IPS-18a (cell line): ENCODE data around the gene CAMK1D.

Experiments
- H3K27ac ChIP-seq: one replicate; pipeline ENCODE4 v1.5.1; 2013; ENCODE audit warnings: low read length
- H3K27me3 ChIP-seq: one replicate; pipeline ENCODE4 v1.6.1; 2013; ENCODE audit warnings: mild to moderate bottlenecking, low read length; ENCODE audit not compliant: control insufficient read depth, insufficient read depth
- H3K36me3 ChIP-seq: one replicate; pipeline ENCODE4 v1.6.1; 2013; ENCODE audit warnings: low read depth, low read length; ENCODE audit not compliant: control insufficient read depth
- H3K4me1 ChIP-seq: one replicate; pipeline ENCODE4 v1.6.1; 2013; ENCODE audit warnings: low read depth, low read length; ENCODE audit not compliant: control insufficient read depth
- H3K4me3 ChIP-seq: one replicate; pipeline ENCODE4 v1.5.1; 2013; ENCODE audit warnings: low read length
- H3K9ac ChIP-seq: one replicate; pipeline ENCODE4 v1.6.1; 2013; ENCODE audit warnings: mild to moderate bottlenecking, low read length, moderate library complexity
- H3K9me3 ChIP-seq: one replicate; pipeline ENCODE4 v1.6.1; 2013; ENCODE audit warnings: low read depth, low read length; ENCODE audit not compliant: control insufficient read depth

The CAMK1D gene

GRCh38 chr10:12769323-12770044 is 420.1 kb downstream of the CAMK1D start:
- peaks cover 46% of the 10 kb centered on the region for H3K4me1 ChIP-seq
- no peaks in the 10 kb centered on the region for H3K9me3 ChIP-seq
- no peak overlapping the region for H3K27ac ChIP-seq
- H3K9ac ChIP-seq = no peak overlapping the region
- peaks cover 8% of the 10 kb centered on the region for H3K27me3 ChIP-seq
- no peak overlapping the region for H3K4me3 ChIP-seq
- H3K36me3 ChIP-seq = no peaks in the 10 kb centered on the region

- Histone ChIP-seq H3K4me3 (no peak overlapping the region), H3K27me3 (peaks cover 8% of the 10 kb centered on the region), H3K36me3 (no peaks in the 10 kb centered on the region), H3K4me1 (peaks cover 33% of the 10 kb centered on the region), H3K27ac (no peak overlapping the region), H3K9me3 (no peaks in the 10 kb centered on the region), H3K9ac (no peak overlapping the region)
These were observed 422.8 kb downstream of the CAMK1D start for GRCh38 chr10:12771981-12772760.

- H3K4me1 ChIP-seq = peaks cover 25% of the 10 kb centered on the region
- H3K27me3 ChIP-seq = peaks cover 8% of the 10 kb centered on the region
- no peak overlapping the region for H3K9ac ChIP-seq
- H3K36me3 ChIP-seq = no peaks in the 10 kb centered on the region
- H3K9me3 ChIP-seq = no peaks in the 10 kb centered on the region
- H3K27ac ChIP-seq = no peak overlapping the region
- no peak overlapping the region for H3K4me3 ChIP-seq
These were observed 423.6 kb downstream of the CAMK1D start for GRCh38 chr10:12772797-12773587.

GRCh38 chr10:12774204-12774894 is 425.0 kb downstream of the CAMK1D start:
- Histone ChIP-seq H3K4me1 (peaks cover 12% of the 10 kb centered on the region), H3K36me3 (no peaks in the 10 kb centered on the region), H3K9ac (no peak overlapping the region), H3K4me3 (no peak overlapping the region), H3K27ac (no peak overlapping the region), H3K27me3 (no peaks in the 10 kb centered on the region), H3K9me3 (no peaks in the 10 kb centered on the region)

GRCh38 chr10:12777840-12778585 is 428.7 kb downstream of the CAMK1D start:
- H3K9ac ChIP-seq = no peak overlapping the region
- H3K36me3 ChIP-seq = no peaks in the 10 kb centered on the region
- H3K4me1 ChIP-seq = peaks cover 14% of the 10 kb centered on the region
- H3K4me3 ChIP-seq = no peak overlapping the region
- no peak overlapping the region for H3K27ac ChIP-seq
- H3K27me3 ChIP-seq = no peaks in the 10 kb centered on the region
- no peaks in the 10 kb centered on the region for H3K9me3 ChIP-seq

- Histone ChIP-seq H3K9me3 (no peaks in the 10 kb centered on the region), H3K27ac (no peak overlapping the region), H3K4me1 (peaks cover 5% of the 10 kb centered on the region), H3K27me3 (no peaks in the 10 kb centered on the region), H3K4me3 (no peak overlapping the region), H3K9ac (no peak overlapping the region), H3K36me3 (no peaks in the 10 kb centered on the region)
These were observed 431.6 kb downstream of the CAMK1D start for GRCh38 chr10:12780634-12781601.

- H3K9me3 ChIP-seq = no peaks in the 10 kb centered on the region
- no peaks in the 10 kb centered on the region for H3K36me3 ChIP-seq
- H3K27me3 ChIP-seq = no peaks in the 10 kb centered on the region
- H3K9ac ChIP-seq = no peak overlapping the region
- H3K27ac ChIP-seq = no peak overlapping the region
- peaks cover 5% of the 10 kb centered on the region for H3K4me1 ChIP-seq
- no peak overlapping the region for H3K4me3 ChIP-seq
These were observed 432.6 kb downstream of the CAMK1D start for GRCh38 chr10:12781976-12782375.

GRCh38 chr10:12782537-12782936 is 433.2 kb downstream of the CAMK1D start:
- no peaks in the 10 kb centered on the region for H3K27me3 ChIP-seq

GRCh38 chr10:12783293-12783692 is 433.9 kb downstream of the CAMK1D start:
- no peak overlapping the region for H3K27ac ChIP-seq
- H3K9ac ChIP-seq = no peak overlapping the region
- H3K4me3 ChIP-seq = no peak overlapping the region
- no peaks in the 10 kb centered on the region for H3K9me3 ChIP-seq
- no peaks in the 10 kb centered on the region for H3K36me3 ChIP-seq
- peaks cover 5% of the 10 kb centered on the region for H3K4me1 ChIP-seq
- no peaks in the 10 kb centered on the region for H3K27me3 ChIP-seq

More at GRCh38 chr10:12782537-12782936, 433.2 kb downstream of the CAMK1D start:
- H3K36me3 ChIP-seq = no peaks in the 10 kb centered on the region
- H3K4me1 ChIP-seq = peaks cover 5% of the 10 kb centered on the region
- H3K4me3 ChIP-seq = no peak overlapping the region
- no peak overlapping the region for H3K9ac ChIP-seq
- no peaks in the 10 kb centered on the region for H3K9me3 ChIP-seq
- no peak overlapping the region for H3K27ac ChIP-seq

GRCh38 chr10:12784646-12785045 is 435.3 kb downstream of the CAMK1D start:
- Histone ChIP-seq H3K4me1 (peaks cover 5% of the 10 kb centered on the region), H3K27me3 (no peaks in the 10 kb centered on the region), H3K4me3 (no peak overlapping the region), H3K27ac (no peak overlapping the region), H3K36me3 (no peaks in the 10 kb centered on the region), H3K9me3 (no peaks in the 10 kb centered on the region), H3K9ac (no peak overlapping the region)
